HG02798 (cell line): ENCODE results near the gene SMYD3.
A peak's percentile ranks its signal among the peaks of the same experiment; 100 is the strongest.

Source experiments
- ATAC-seq: cut with Tn5 transposase; IDR thresholded peaks from one replicate; pipeline ENCODE4 v1.9.1; 2021; ENCODE audit warnings: mild to moderate bottlenecking; ENCODE audit not compliant: unreplicated experiment, poor library complexity

Gene SMYD3

GRCh38 chr1:246008363-246008831 lies 498.7 kb downstream of the SMYD3 start:
- no peak for ATAC-seq

DNA sequence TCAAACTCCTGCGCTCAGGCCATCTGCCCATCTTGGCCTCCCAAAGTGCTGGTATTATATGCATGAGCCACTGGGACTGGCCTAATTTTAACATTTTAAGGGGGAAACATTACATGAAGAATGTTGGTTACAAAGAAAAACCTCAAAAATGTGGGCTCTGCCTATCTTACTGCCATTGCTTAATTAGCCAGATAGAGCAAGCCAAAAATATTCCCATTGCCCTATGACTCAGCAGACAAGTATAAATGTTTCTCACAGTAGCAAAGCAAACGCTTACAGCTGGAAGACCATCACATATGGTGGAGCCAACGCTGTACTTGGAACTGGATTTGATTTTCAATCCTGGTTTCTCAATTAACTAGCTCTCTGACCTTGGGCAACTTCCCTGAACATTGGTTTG lies 502.0 kb downstream of the SMYD3 start:
- no peak for ATAC-seq

DNA sequence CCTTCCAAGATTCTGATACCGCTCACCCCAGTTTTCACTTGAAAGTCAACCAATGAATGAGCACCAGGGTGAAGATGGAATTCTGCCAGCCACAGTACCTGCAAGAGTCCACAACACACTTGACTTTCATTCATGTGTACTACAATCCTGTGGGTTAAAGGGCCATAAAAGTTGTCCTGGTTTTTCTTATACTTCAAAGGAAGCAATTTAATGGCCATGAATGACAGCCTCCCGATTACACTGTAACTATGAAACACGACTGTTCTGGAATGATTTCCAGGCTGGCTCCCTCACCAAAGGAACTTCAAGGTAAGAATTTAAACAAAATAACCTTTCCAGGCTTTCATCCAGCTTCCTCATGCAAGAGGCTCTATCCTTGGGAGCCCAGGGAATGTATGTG lies 502.8 kb downstream of the SMYD3 start:
- ATAC-seq, result no peak

GRCh38 chr1:246003442-246003730 lies 503.7 kb downstream of the SMYD3 start:
- ATAC-seq, result no peak

DNA sequence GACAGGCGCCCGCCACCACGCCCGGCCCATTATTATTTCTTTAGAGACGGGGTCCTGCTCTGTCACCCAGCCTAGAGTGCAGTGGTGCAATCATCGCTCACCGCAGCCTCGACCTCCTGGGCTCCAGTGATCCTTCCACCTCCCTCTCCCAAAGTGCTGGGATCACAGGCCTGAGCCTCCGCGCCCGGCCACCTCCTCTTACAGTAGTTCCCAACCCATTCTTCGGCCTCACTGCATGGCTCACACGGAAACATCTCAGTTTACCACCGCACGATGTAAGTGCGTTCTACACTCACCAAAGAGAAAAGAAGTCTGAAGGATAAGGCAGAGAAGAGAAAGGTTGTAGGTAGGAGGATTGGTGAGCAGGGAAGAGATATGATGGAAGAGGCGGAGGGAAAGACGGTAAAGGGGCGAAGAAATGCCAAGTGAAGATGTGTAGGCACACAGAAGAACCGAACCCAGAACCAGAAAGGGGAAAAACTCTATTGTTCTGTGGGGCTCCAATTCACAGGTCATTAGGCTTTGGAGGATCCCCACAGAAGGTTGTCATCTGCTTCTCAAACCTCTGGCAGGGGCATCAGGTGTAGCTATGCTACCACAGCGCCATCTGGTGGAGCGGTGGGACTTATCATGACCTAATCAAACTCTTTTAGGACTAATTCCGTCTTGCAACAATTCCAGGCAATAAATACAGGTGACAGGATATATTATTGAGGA lies 504.2 kb downstream of the SMYD3 start:
- peak; percentile 79 for ATAC-seq

DNA sequence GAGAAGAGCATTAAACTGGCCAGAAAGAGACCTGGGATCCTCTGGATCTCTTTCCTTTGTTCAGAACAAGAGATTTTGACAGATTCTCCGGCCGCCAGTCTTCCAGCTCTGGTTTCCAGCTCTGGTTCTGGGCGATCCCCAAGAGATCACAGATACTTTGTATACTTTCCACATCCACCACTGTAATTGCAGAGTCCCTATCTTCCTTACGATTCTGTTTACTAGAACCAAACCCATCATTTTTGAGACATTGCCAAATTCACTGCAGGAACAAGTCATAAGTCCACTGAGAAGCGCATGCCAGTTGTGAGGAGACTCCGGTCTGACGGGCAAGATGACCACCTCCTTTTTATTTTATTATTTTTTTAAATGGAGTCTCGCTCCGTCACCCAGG lies 505.2 kb downstream of the SMYD3 start:
- ATAC-seq, result no peak

- no peak for ATAC-seq
Observed at GRCh38 chr1:246001142-246001836, 505.8 kb downstream of the SMYD3 start.

DNA sequence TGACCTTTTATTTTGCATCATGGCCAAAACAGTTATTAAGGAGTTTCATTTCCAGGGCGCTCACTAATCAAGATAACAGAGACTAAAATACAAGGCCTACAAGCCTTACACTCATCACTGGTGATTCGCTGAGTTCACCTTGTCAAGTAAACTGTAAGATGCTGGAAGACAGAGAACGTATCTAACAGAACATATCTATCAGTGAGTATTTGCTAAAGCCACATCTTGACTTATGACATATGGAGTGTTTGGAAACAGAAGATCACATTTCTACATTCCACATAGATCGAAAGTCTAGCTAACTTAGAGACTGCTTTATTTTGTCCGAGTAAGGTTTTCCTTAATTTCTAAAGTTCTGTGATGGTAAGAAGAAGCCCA lies 506.5 kb downstream of the SMYD3 start:
- ATAC-seq, result no peak

GRCh38 chr1:245999697-246000637 lies 507.1 kb downstream of the SMYD3 start:
- ATAC-seq, result peak; percentile 67

DNA sequence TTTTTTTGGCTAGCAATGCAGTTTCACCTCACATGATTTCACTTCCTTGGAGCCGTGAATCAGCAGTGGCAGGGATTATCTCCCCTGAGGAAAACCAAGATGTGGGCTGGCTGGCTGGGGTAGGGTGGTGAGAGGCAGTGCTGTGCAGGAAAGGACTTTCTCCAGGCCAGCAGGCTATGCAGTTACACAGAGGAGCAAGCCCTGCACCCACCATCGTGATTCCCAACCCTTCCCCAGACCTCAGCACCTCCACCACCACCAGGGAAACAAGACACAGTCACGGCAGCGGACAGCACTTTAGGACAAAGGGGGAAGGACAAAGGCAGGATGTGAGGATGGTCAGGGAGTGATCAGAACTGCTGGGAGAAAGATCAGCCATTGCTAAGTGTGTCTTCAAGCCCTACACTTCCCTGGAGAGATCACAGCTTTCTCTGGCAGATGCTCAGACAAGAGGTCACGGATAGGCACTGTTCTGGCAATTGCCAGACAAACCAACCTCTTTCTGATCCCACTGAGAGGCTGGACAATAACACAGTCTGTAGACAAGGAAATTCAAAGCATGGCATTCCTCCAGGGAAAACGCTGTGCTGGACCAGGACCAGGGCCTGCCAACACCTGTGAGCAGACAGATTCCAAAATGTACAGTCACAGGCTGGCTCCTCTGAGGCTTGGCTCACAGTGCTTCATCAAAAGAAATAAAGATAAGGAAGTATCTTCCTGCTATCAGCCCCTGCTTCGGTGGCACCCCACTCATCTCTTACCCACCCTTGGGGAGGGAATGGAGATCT lies 509.4 kb downstream of the SMYD3 start:
- ATAC-seq, result no peak

- ATAC-seq, result no peak
Observed at GRCh38 chr1:245996811-245997210, 510.3 kb downstream of the SMYD3 start.

GRCh38 chr1:245995474-245995873 lies 511.6 kb downstream of the SMYD3 start:
- ATAC-seq, result no peak

DNA sequence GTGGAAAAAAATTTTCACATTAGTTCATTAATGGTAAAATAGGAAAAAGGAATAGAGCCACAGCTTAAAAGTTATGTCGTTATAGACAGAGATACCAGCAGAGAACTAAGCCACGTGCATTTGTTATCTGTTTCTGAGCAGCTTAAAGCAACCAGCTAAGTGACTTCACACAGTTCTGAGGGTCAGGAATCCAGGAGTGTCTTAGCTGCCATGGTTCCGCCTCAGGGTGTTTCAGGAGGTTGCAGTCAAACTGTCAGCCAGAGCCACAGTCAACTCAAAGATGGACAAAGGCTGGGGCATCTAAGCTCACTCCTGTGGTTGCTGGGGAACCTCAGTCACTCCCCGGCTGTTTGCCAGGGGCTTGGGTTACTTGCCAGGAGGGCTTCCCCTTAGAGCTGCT lies 515.8 kb downstream of the SMYD3 start:
- no peak for ATAC-seq

- peak; percentile 90 for ATAC-seq
Observed at GRCh38 chr1:245990315-245991022, 516.6 kb downstream of the SMYD3 start.

- no peak for ATAC-seq
Observed at GRCh38 chr1:245988393-245989078, 518.5 kb downstream of the SMYD3 start.

DNA sequence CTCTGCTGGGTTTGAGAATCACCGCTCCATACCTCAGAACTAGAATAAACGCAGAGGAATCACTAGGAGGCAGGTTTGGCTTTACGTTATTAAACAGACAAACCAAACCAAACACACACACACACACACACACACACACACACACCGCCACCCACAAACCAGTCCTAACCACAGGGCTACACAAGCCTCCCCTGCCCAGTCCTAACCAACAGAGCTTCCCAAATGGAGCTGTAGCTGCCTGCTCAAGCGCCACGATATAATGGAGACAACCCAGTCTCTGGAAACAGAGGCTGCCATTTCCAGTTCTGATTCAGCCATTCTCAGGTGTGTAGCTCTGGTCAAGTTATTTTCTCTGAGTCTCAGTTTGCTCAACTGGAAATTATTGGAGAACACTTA lies 519.1 kb downstream of the SMYD3 start:
- no peak for ATAC-seq

DNA sequence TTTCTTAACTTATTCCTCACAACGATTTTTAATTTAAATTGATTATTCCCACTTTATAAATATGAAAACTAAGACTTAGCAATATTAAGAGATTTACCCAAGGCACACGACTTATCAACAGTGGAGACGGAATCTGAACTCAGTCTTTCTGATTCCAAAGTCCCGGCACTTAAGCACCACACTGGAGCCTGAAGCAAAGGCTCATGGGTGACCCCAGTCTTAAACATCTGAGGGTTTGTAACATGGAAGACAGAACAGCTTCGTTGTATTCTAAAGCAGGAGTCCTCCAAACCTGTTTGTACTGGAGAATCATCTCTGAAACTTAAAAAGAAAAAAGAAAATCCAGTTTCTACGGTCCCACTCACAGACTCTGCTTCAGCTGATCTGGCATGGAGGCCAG lies 519.5 kb downstream of the SMYD3 start:
- no peak for ATAC-seq

- no peak for ATAC-seq
Observed at GRCh38 chr1:245987219-245987545, 519.9 kb downstream of the SMYD3 start.
